MCF 10A (cell line): ENCODE results near the gene TGM5. TPM values are rescaled to one million over a fixed set of nuclear protein-coding genes. Genes with fewer than 3 reads are reported as not detected.

ENCODE experiments used
- BruUV-seq: library from RNA; stranded (reverse); fragments of 400-500 nt; replicated peaks from 2 replicates; lab custom pipeline; 2021; lab: Mats Ljungman, UMichigan
- CTCF ChIA-PET: fragments of 300-600 bp; sonication (Branson Sonifier 250); formaldehyde crosslinking; extraction: SDS; loops from one replicate; lab custom pipeline; 2021; ENCODE audit warnings: antibody characterized with exemption, inconsistent platforms; lab: Yijun Ruan, JAX
- POLR2A ChIA-PET: fragments of 300-600, 350-650 bp; sonication (Branson Sonifier 250); formaldehyde crosslinking; extraction: SDS; loops from one replicate; lab custom pipeline; 2020; ENCODE audit warnings: antibody characterized with exemption, inconsistent platforms; lab: Yijun Ruan, JAX
- DNase-seq: peaks from one replicate; pipeline ENCODE4 v3.0.0-alpha.2; 2018; ENCODE audit not compliant: unreplicated experiment
- H3K27ac Mint-ChIP-seq: one replicate; pipeline ENCODE4 v1.8.0; 2022; ENCODE audit warnings: mild to moderate bottlenecking, low read depth, mixed read lengths; ENCODE audit not compliant: unreplicated experiment
- H3K27me3 Mint-ChIP-seq: one replicate; pipeline ENCODE4 v1.8.0; 2022; ENCODE audit warnings: mixed read lengths; ENCODE audit not compliant: insufficient read depth, unreplicated experiment
- H3K36me3 Mint-ChIP-seq: one replicate; pipeline ENCODE4 v1.8.0; 2022; ENCODE audit warnings: mild to moderate bottlenecking, moderate library complexity, mixed read lengths; ENCODE audit not compliant: insufficient read depth, unreplicated experiment
- H3K4me1 Mint-ChIP-seq: one replicate; pipeline ENCODE4 v1.8.0; 2022; ENCODE audit warnings: mixed read lengths; ENCODE audit not compliant: insufficient read depth, unreplicated experiment
- H3K4me3 Mint-ChIP-seq: one replicate; pipeline ENCODE4 v1.8.0; 2022; ENCODE audit warnings: mild to moderate bottlenecking, moderate library complexity, mixed read lengths; ENCODE audit not compliant: unreplicated experiment
- H3K9me3 Mint-ChIP-seq: one replicate; pipeline ENCODE4 v1.8.0; 2022; ENCODE audit warnings: mixed read lengths; ENCODE audit not compliant: unreplicated experiment
- CTCF ChIP-seq: fragments of 200-600 bp; IDR thresholded peaks from one replicate; pipeline ENCODE4 v1.8.0; 2022; ENCODE audit warnings: antibody characterized with exemption, mild to moderate bottlenecking; ENCODE audit not compliant: unreplicated experiment
- intact Hi-C: fragments of 100-400 bp; cut with micrococcal nuclease; formaldehyde crosslinking; loops from 2 replicates; pipeline ENCODE4 v1.14.1; 2022
- total RNA-seq: library from RNA; stranded (reverse); gene quantifications from 2 replicates; pipeline ENCODE4 v1.2.3, GENCODE V29; 2022

The TGM5 gene
- total RNA-seq, 1 experiment from 2014 or later = 0.12 TPM

GRCh38 chr15:43270113-43270665, 3.5 kb upstream of the TGM5 start:
- no peak for TF ChIP-seq CTCF
- Mint-ChIP-seq H3K27me3 (peaks cover 25% of the 10 kb centered on the region), H3K4me1 (peaks cover 22% of the 10 kb centered on the region), H3K9me3 (no peaks in the 10 kb centered on the region), H3K4me3 (no peak overlapping the region), H3K27ac (no peak overlapping the region), H3K36me3 (no peaks in the 10 kb centered on the region)
- DNase-seq = no peak
- intact Hi-C loops = no loop called here
- POLR2A ChIA-PET = interaction anchor here (0.6 kb wide), 1 partner anchor 71 kb away, joined by 3 read pairs; no protein-coding TSS in a partner anchor
- BruUV-seq = no TSS peak
- CTCF ChIA-PET = interaction anchor here (0.6 to 2.6 kb wide), 5 partner anchors 15 to 86 kb away, joined by 3 to 15 read pairs (median 5); no protein-coding TSS in a partner anchor

DNA sequence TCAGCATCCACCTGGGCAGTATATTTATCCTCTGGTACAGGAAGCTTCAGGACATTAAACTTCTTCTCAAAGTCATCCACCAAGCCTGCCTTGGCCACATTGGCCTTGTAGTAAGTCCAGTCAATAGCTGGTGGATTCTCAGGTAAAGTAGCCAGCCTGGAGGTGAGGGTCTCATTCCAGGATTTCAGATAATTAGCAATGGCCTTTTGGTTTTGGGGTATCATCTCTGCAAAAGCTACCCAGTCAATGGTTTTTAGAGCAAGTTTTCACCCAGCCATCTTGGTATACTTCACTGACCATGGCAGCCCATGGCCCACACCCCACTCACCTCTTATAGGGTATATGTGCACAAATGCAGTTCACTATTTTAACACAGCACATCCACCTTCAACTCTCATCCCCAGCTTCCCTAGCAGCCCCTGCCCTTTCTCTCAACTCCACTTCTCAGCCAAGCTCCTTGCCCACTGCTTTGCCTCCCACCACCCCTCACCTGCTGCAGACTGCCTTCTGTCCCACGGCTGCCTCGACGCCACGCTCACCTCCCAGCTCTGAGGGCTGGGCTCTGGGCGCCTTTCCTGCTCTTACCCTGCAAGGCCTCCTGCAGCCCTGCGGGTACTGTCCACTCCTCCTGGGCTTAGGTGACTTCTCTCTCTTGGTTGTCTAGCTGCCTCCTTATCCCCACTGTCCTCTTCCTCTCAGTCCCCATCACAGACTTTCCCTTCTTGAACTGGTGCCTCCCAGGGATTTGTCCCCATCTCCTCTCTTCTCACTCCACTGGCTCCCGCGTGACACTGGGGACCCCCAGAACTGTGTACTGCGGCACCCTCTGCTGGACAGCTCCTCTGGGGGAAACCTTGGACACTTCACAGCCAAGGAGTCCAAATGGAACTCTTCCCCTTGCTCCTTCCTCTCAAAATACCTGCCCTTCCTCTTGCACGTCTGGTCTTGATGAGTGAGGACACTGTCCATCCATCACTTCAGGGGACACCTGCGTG, 1.7 kb upstream of the TGM5 start:
- H3K36me3 Mint-ChIP-seq = no peaks in the 10 kb centered on the region
- CTCF ChIA-PET = interaction anchor here (1.0 to 4.6 kb wide), 4 partner anchors 15 to 74 kb away, joined by 3 to 41 read pairs (median 20); no protein-coding TSS in a partner anchor
- peaks cover 32% of the 10 kb centered on the region for H3K27me3 Mint-ChIP-seq
- POLR2A ChIA-PET = interaction anchor here (0.6 to 1.4 kb wide), 5 partner anchors 14 to 1176 kb away, joined by 3 to 4 read pairs (median 3); partner anchors contain the start of gene CCNDBP1
- H3K4me1 Mint-ChIP-seq = peaks cover 16% of the 10 kb centered on the region
- DNase-seq = peak; percentile 40
- H3K4me3 Mint-ChIP-seq = no peak overlapping the region
- H3K27ac Mint-ChIP-seq = no peak overlapping the region
- H3K9me3 Mint-ChIP-seq = no peaks in the 10 kb centered on the region
- no TSS peak for BruUV-seq
- TF ChIP-seq CTCF = peak; percentile 14
- intact Hi-C loops = loop anchor here (1.0 kb wide), 1 partner anchor 43 kb away; no protein-coding TSS in a partner anchor

- intact Hi-C loops = no loop called here
- Mint-ChIP-seq H3K27me3 (peaks cover 32% of the 10 kb centered on the region), H3K36me3 (no peaks in the 10 kb centered on the region), H3K9me3 (no peaks in the 10 kb centered on the region), H3K4me3 (no peak overlapping the region), H3K27ac (no peak overlapping the region), H3K4me1 (peaks cover 16% of the 10 kb centered on the region)
- no TSS peak for BruUV-seq
- TF ChIP-seq CTCF = no peak
- CTCF ChIA-PET = interaction anchor here (0.6 to 4.6 kb wide), 4 partner anchors 14 to 42 kb away, joined by 3 to 41 read pairs (median 20); no protein-coding TSS in a partner anchor
- no peak for DNase-seq
- POLR2A ChIA-PET = interaction anchor here (0.7 to 2.2 kb wide), 10 partner anchors 13 to 82 kb away, joined by 3 to 7 read pairs (median 4); partner anchors contain the start of gene CCNDBP1
These were observed 711 bp upstream of the TGM5 start for GRCh38 chr15:43267439-43267838.
